HepG2 (cell line): ENCODE results near the gene MAPK11. TPM values are rescaled to one million over a fixed set of nuclear protein-coding genes. Genes with fewer than 3 reads are reported as not detected.

Source experiments
- ARNT ChIP-seq: fragments of 450-650 bp; IDR thresholded peaks from 2 replicates; pipeline ENCODE4 v1.6.1; 2017
- ELF3 ChIP-seq: IDR thresholded peaks from 2 replicates; pipeline ENCODE4 v1.6.1; 2016; ENCODE audit warnings: missing genetic modification reagents, missing compliant biosample characterization
- KDM4B ChIP-seq: sonication (generic); formaldehyde crosslinking; IDR thresholded peaks from 2 replicates; pipeline ENCODE4 v1.4.0; 2020; ENCODE audit warnings: missing genetic modification reagents
- MIXL1 ChIP-seq: IDR thresholded peaks from 2 replicates; pipeline ENCODE4 v1.6.1; 2016
- MLLT10 ChIP-seq: sonication (generic); formaldehyde crosslinking; IDR thresholded peaks from 2 replicates; pipeline ENCODE4 v1.4.0; 2020; ENCODE audit warnings: missing genetic modification reagents
- SMAD3 ChIP-seq: sonication (generic); formaldehyde crosslinking; IDR thresholded peaks from 2 replicates; pipeline ENCODE4 v1.4.0; 2020; ENCODE audit warnings: missing genetic modification reagents
- SP2 ChIP-seq: sonication (generic); formaldehyde crosslinking; IDR thresholded peaks from 2 replicates; pipeline ENCODE4 v1.5.1; 2020; ENCODE audit warnings: mild to moderate bottlenecking, missing genetic modification reagents
- ZNF510 ChIP-seq: sonication (generic); formaldehyde crosslinking; IDR thresholded peaks from 2 replicates; pipeline ENCODE4 v1.4.0; 2020; ENCODE audit warnings: low read depth, mild to moderate bottlenecking, missing genetic modification reagents
- polyA plus RNA-seq, 8 experiments: library from polyadenylated mRNA; depleted of rRNA in 3 of 8; stranded (reverse) in 7 of 8; unstranded in 1 of 8; fragments of >200 nt; fragmentation: Illumina TruSeq in 4 of 8; extraction: Trizol in 4 of 8; gene quantifications; 2 replicates each; pipeline versions ENCODE4 v1.2.1 to v1.2.3, GENCODE V29; 2011 to 2016; ENCODE audit warnings: low read depth in 4 of 8, missing spikeins in 1 of 8, mixed read lengths in 1 of 8; ENCODE audit not compliant: insufficient read depth in 1 of 8
- total RNA-seq, 5 experiments: library from RNA; depleted of rRNA; stranded (reverse); fragments of >200 nt; fragmentation: Illumina TruSeq; extraction: Trizol; gene quantifications; 2 replicates each; pipeline ENCODE4 v1.2.3, GENCODE V29; 2016; ENCODE audit warnings: low read depth in 1 of 5
- TF ChIP-seq, protein P1 (sequence below): sonication (generic); formaldehyde crosslinking; conservative IDR thresholded peaks from 2 replicates; pipeline ENCODE4 v1.5.0; 2020; ENCODE audit warnings: missing genetic modification reagents
- TF ChIP-seq, protein P2 (sequence below): sonication (generic); formaldehyde crosslinking; IDR thresholded peaks from 2 replicates; pipeline ENCODE4 v1.5.0; 2020; ENCODE audit warnings: mild to moderate bottlenecking, missing genetic modification reagents, moderate library complexity
- TF ChIP-seq, protein P3 (sequence below): fragments of 450-650 bp; IDR thresholded peaks from 2 replicates; pipeline ENCODE4 v1.6.1; 2017; ENCODE audit warnings: mild to moderate bottlenecking
- TF ChIP-seq, protein P4 (sequence below): sonication (generic); formaldehyde crosslinking; IDR thresholded peaks from 2 replicates; pipeline ENCODE4 v1.5.1; 2020; ENCODE audit warnings: mild to moderate bottlenecking, missing genetic modification reagents, moderate library complexity
- TF ChIP-seq, protein P5 (sequence below): sonication (generic); formaldehyde crosslinking; IDR thresholded peaks from 2 replicates; pipeline ENCODE4 v1.5.1; 2020; ENCODE audit warnings: missing genetic modification reagents, mild to moderate bottlenecking, borderline replicate concordance

MAPK11 gene
- total and polyA plus RNA-seq, 2 of the 13 experiments (the other 11 are each of a cell fraction or from before 2014, with no cell fraction given): 0.15 to 0.17 TPM

DNA sequence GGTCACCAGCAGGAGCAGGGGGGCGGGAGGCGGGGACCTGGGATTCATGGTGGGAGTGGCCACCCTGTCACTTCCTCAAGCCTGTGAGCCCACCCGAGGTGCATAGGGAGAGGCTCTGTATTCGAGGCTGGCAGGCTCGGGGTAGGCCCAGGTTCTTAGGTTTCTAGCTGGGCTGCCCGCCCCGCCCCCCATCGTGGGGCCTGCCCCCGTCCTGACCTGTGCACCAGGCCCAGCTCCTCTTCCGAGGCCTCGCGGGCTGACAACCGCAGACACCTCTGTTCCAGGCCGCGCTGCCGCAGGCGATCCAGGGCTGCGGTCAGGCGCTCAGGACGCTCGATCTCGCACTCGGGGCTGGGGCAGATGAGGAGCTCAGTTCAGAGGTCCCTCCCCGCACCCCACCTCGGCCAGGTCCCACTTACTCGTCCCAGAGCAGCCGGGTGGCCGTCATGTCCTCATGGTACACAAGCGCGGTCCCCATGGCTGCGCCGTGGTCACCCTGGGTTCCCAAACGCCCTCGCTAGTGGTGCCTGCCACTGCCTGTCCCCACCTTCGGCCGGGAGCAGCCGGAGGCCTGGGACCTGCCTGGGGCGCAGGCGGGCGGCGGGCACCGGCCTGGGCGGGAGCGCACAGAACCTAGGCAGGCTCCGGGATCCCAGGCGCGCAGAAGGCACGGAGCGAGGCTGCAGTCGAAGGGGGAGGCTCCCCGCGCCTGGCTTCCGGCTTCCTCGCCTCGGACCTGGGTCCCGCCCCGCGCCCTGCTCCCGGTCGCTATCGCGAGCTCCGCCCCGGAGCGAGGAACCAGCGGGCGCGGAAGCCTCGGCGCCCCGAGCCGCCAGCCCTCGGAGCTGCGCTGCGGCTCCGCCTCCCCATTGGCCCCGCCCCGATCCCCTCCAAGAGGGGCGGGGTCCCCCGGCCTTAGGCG is 19.4 kb downstream of the MAPK11 start, which contains the start of gene HDAC10 (continued):
- TF ChIP-seq, protein P1, sequence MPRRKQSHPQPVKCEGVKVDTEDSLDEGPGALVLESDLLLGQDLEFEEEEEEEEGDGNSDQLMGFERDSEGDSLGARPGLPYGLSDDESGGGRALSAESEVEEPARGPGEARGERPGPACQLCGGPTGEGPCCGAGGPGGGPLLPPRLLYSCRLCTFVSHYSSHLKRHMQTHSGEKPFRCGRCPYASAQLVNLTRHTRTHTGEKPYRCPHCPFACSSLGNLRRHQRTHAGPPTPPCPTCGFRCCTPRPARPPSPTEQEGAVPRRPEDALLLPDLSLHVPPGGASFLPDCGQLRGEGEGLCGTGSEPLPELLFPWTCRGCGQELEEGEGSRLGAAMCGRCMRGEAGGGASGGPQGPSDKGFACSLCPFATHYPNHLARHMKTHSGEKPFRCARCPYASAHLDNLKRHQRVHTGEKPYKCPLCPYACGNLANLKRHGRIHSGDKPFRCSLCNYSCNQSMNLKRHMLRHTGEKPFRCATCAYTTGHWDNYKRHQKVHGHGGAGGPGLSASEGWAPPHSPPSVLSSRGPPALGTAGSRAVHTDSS (CRISPR knock-in tag): no peak
- TF ChIP-seq MIXL1 (CRISPR knock-in tag) (no peak), MLLT10 (CRISPR knock-in tag) (no peak), ZNF510 (CRISPR knock-in tag) (no peak), KDM4B (CRISPR knock-in tag) (no peak), ELF3 (CRISPR knock-in tag) (peak; percentile 40; the same call in 1 of the 2 replicates), SP2 (CRISPR knock-in tag) (peak; percentile 52), SMAD3 (CRISPR knock-in tag) (no peak), ARNT (no peak)
- TF ChIP-seq, protein P2, sequence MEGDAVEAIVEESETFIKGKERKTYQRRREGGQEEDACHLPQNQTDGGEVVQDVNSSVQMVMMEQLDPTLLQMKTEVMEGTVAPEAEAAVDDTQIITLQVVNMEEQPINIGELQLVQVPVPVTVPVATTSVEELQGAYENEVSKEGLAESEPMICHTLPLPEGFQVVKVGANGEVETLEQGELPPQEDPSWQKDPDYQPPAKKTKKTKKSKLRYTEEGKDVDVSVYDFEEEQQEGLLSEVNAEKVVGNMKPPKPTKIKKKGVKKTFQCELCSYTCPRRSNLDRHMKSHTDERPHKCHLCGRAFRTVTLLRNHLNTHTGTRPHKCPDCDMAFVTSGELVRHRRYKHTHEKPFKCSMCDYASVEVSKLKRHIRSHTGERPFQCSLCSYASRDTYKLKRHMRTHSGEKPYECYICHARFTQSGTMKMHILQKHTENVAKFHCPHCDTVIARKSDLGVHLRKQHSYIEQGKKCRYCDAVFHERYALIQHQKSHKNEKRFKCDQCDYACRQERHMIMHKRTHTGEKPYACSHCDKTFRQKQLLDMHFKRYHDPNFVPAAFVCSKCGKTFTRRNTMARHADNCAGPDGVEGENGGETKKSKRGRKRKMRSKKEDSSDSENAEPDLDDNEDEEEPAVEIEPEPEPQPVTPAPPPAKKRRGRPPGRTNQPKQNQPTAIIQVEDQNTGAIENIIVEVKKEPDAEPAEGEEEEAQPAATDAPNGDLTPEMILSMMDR (CRISPR knock-in tag): 0 out of 2 replicates have a peak, but pooled peaks have one; percentile 2
- TF ChIP-seq, protein P3, sequence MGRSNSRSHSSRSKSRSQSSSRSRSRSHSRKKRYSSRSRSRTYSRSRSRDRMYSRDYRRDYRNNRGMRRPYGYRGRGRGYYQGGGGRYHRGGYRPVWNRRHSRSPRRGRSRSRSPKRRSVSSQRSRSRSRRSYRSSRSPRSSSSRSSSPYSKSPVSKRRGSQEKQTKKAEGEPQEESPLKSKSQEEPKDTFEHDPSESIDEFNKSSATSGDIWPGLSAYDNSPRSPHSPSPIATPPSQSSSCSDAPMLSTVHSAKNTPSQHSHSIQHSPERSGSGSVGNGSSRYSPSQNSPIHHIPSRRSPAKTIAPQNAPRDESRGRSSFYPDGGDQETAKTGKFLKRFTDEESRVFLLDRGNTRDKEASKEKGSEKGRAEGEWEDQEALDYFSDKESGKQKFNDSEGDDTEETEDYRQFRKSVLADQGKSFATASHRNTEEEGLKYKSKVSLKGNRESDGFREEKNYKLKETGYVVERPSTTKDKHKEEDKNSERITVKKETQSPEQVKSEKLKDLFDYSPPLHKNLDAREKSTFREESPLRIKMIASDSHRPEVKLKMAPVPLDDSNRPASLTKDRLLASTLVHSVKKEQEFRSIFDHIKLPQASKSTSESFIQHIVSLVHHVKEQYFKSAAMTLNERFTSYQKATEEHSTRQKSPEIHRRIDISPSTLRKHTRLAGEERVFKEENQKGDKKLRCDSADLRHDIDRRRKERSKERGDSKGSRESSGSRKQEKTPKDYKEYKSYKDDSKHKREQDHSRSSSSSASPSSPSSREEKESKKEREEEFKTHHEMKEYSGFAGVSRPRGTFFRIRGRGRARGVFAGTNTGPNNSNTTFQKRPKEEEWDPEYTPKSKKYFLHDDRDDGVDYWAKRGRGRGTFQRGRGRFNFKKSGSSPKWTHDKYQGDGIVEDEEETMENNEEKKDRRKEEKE: no peak
- TF ChIP-seq, protein P4, sequence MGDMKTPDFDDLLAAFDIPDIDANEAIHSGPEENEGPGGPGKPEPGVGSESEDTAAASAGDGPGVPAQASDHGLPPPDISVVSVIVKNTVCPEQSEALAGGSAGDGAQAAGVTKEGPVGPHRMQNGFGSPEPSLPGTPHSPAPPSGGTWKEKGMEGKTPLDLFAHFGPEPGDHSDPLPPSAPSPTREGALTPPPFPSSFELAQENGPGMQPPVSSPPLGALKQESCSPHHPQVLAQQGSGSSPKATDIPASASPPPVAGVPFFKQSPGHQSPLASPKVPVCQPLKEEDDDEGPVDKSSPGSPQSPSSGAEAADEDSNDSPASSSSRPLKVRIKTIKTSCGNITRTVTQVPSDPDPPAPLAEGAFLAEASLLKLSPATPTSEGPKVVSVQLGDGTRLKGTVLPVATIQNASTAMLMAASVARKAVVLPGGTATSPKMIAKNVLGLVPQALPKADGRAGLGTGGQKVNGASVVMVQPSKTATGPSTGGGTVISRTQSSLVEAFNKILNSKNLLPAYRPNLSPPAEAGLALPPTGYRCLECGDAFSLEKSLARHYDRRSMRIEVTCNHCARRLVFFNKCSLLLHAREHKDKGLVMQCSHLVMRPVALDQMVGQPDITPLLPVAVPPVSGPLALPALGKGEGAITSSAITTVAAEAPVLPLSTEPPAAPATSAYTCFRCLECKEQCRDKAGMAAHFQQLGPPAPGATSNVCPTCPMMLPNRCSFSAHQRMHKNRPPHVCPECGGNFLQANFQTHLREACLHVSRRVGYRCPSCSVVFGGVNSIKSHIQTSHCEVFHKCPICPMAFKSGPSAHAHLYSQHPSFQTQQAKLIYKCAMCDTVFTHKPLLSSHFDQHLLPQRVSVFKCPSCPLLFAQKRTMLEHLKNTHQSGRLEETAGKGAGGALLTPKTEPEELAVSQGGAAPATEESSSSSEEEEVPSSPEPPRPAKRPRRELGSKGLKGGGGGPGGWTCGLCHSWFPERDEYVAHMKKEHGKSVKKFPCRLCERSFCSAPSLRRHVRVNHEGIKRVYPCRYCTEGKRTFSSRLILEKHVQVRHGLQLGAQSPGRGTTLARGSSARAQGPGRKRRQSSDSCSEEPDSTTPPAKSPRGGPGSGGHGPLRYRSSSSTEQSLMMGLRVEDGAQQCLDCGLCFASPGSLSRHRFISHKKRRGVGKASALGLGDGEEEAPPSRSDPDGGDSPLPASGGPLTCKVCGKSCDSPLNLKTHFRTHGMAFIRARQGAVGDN (CRISPR knock-in tag): peak; percentile 90
- TF ChIP-seq, protein P5, sequence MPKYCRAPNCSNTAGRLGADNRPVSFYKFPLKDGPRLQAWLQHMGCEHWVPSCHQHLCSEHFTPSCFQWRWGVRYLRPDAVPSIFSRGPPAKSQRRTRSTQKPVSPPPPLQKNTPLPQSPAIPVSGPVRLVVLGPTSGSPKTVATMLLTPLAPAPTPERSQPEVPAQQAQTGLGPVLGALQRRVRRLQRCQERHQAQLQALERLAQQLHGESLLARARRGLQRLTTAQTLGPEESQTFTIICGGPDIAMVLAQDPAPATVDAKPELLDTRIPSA (CRISPR knock-in tag): 0 out of 2 replicates have a peak, but pooled peaks have one; percentile 71
